NCI-H1092 (cell line): Measurements from ENCODE around the gene GRM4.

ENCODE experiments used
- DNase-seq: peaks from one replicate; lab custom pipeline; 2025; lab: John Stamatoyannopoulos, UW

GRM4 gene

GRCh38 chr6:34142061-34142998 is 3.6 kb downstream of the GRM4 start:
- no peak for DNase-seq

GRCh38 chr6:34140075-34140474 is 5.8 kb downstream of the GRM4 start:
- DNase-seq = no peak

- DNase-seq = no peak
Observed at GRCh38 chr6:34138914-34139510, 6.9 kb downstream of the GRM4 start.

GRCh38 chr6:34138191-34138590 is 7.7 kb downstream of the GRM4 start:
- DNase-seq = no peak

- no peak for DNase-seq
Observed at GRCh38 chr6:34135541-34135940, 10.3 kb downstream of the GRM4 start.

GRCh38 chr6:34132486-34133185 is 13.3 kb downstream of the GRM4 start:
- no peak for DNase-seq

GRCh38 chr6:34131326-34132290 is 14.3 kb downstream of the GRM4 start:
- no peak for DNase-seq

GRCh38 chr6:34130862-34131261 is 15.0 kb downstream of the GRM4 start:
- no peak for DNase-seq

GRCh38 chr6:34129753-34130152 is 16.1 kb downstream of the GRM4 start:
- no peak for DNase-seq

GRCh38 chr6:34128045-34128444 is 17.8 kb downstream of the GRM4 start:
- no peak for DNase-seq

GRCh38 chr6:34126419-34126818 is 19.5 kb downstream of the GRM4 start:
- no peak for DNase-seq

- no peak for DNase-seq
Observed at GRCh38 chr6:34125939-34126338, 19.9 kb downstream of the GRM4 start.

- DNase-seq = no peak
Observed at GRCh38 chr6:34120953-34121675, 24.8 kb downstream of the GRM4 start.

- no peak for DNase-seq
Observed at GRCh38 chr6:34115915-34116314, 30.0 kb downstream of the GRM4 start.

GRCh38 chr6:34115403-34115795 is 30.5 kb downstream of the GRM4 start:
- DNase-seq = no peak

- DNase-seq = no peak
Observed at GRCh38 chr6:34114695-34115402, 31.0 kb downstream of the GRM4 start.

GRCh38 chr6:34113532-34113931 is 32.4 kb downstream of the GRM4 start:
- no peak for DNase-seq

GRCh38 chr6:34112126-34112525 is 33.8 kb downstream of the GRM4 start:
- no peak for DNase-seq

- DNase-seq = no peak
Observed at GRCh38 chr6:34110610-34111009, 35.3 kb downstream of the GRM4 start.

GRCh38 chr6:34108176-34108575 is 37.7 kb downstream of the GRM4 start:
- DNase-seq = no peak
